Transverse colon (tissue), 4 donors: ENCODE measurements around the gene GID8.

Source experiments
- CTCF ChIP-seq, 5 experiments: fragments of 200-600 bp in 3 of 5; fragments of 450-650 bp in 2 of 5; sonication (generic) in 3 of 5; IDR thresholded peaks; 1 replicate in 2 of 5; 2 replicates in 3 of 5; pipeline ENCODE4 v1.5.1; 2016 to 2017; ENCODE audit warnings: antibody characterized with exemption in 5 of 5, inconsistent platforms in 3 of 5, mild to moderate bottlenecking in 2 of 5, moderate library complexity in 1 of 5
- POLR2AphosphoS5 ChIP-seq, 3 donors: sonication (generic); formaldehyde crosslinking; IDR thresholded peaks; one replicate each; pipeline ENCODE4 v1.6.1; 2016; ENCODE audit warnings: antibody characterized with exemption in 3 of 3

GRCh38 chr20:62923669-62924441 is 14.1 kb upstream of the GID8 start:
- TF ChIP-seq POLR2AphosphoS5 (IDR thresholded peaks at IDR 0.05), result no peak
- no peak for TF ChIP-seq CTCF (IDR thresholded peaks at IDR 0.05)
